ENCODE data around the gene CD209. TPM values are rescaled to one million over a fixed set of nuclear protein-coding genes. Genes with fewer than 3 reads are reported as not detected.
A peak's percentile ranks its signal among the peaks of the same experiment; 100 is the strongest.

The CD209 gene
- total and polyA plus RNA-seq, 2 of the 8 experiments (the other 6 are each of a cell fraction or from before 2014, with no cell fraction given), result 0.05 to 0.22 TPM

- Histone ChIP-seq H3K4me1 (replicated peaks in 1 of 4; ENCODE audit: control insufficient read depth in 3 of 4, insufficient read depth in 4 of 4, low read length in 3 of 4) (peaks cover 0 to 19% (median 12%) of the 10 kb centered on the region in 4 experiments; a peak in 6 of 7 replicates), H4K91ac (replicated peaks; ENCODE audit: insufficient read length, low read length) (no peak overlapping the region), H3K14ac (ENCODE audit: insufficient read length) (no peak overlapping the region), H3K9ac (replicated peaks in 1 of 4; ENCODE audit: extremely low read depth in 1 of 4, low read depth in 3 of 4, low read length in 3 of 4) (no peak overlapping the region), H4K8ac (ENCODE audit: extremely low read depth, insufficient read depth, low read length) (no peak overlapping the region), H3K23ac (ENCODE audit: insufficient read length) (no peak overlapping the region), H3K79me1 (ENCODE audit: low read depth, low read length) (no peaks in the 10 kb centered on the region), H3K4ac (replicated peaks; ENCODE audit: insufficient read length, low read depth, low read length) (peak overlapping the region; percentile 38), H3K56ac (replicated peaks; ENCODE audit: insufficient read length, low read depth, low read length) (no peak overlapping the region), H2BK5ac (ENCODE audit: low read depth, low read length) (no peak overlapping the region), H3K79me2 (ENCODE audit: control insufficient read depth in 1 of 2, insufficient read depth in 2 of 2, low read length in 2 of 2) (no peaks in the 10 kb centered on the region), H4K5ac (ENCODE audit: insufficient read length, low read depth, low read length) (no peak overlapping the region), H3K9me3 (ENCODE audit: insufficient read depth in 2 of 2, low read depth in 1 of 2, low read length in 1 of 2) (no peaks in the 10 kb centered on the region), H2BK12ac (ENCODE audit: low read depth, low read length) (peak overlapping the region; percentile 77; the same call in 1 of the 2 replicates), H3K27ac (ENCODE audit: low read depth, low read length) (no peak overlapping the region), H3K23me2 (ENCODE audit: low read depth, low read length) (peaks cover 15% of the 10 kb centered on the region), H2BK15ac (ENCODE audit: low read length) (peak overlapping the region; percentile 88), H2AFZ (ENCODE audit: low read length) (no peak overlapping the region), H2BK120ac (replicated peaks; ENCODE audit: low read depth, low read length) (no peak overlapping the region), H2AK5ac (ENCODE audit: low read depth, low read length) (no peak overlapping the region), H4K20me1 (replicated peaks in 1 of 2; ENCODE audit: control insufficient read depth in 1 of 2, insufficient read depth in 2 of 2, low read length in 2 of 2) (peaks cover 0 to 2% of the 10 kb centered on the region in 2 experiments), H2BK20ac (ENCODE audit: low read length) (no peak overlapping the region), H3K18ac (ENCODE audit: extremely low read depth, low read length) (no peak overlapping the region; the same call in 1 of the 2 replicates), H3K36me3 (ENCODE audit: control insufficient read depth in 2 of 4, insufficient read depth in 4 of 4, low read length in 3 of 4) (no peaks in the 10 kb centered on the region), H3K4me2 (ENCODE audit: insufficient read depth in 1 of 2, low read depth in 2 of 2, low read length in 2 of 2) (peak overlapping the region; percentile 87 to 99), H3K4me3 (ENCODE audit: extremely low read depth in 1 of 4, insufficient read depth in 2 of 4, low read depth in 3 of 4, low read length in 4 of 4) (peak overlapping the region; percentile 23 to 62 (median 44)), H3K27me3 (replicated peaks in 1 of 4; ENCODE audit: control insufficient read depth in 3 of 4, extremely low read depth in 1 of 4, insufficient read depth in 3 of 4, low read length in 3 of 4) (peaks cover 13 to 35% (median 29%) of the 10 kb centered on the region in 4 experiments)
- DNase-seq (ENCODE audit: low read depth in 1 of 2, low spot score in 2 of 2), result peak in 1 of 2 experiments; percentile 49
- TF ChIP-seq KDM1A (IDR thresholded peaks at IDR 0.05; ENCODE audit: borderline replicate concordance, low read length) (peak; percentile 89), CHD1 (IDR thresholded peaks at IDR 0.05; ENCODE audit: low read depth, low read length) (no peak), EP300 (IDR thresholded peaks at IDR 0.05; ENCODE audit: borderline replicate concordance in 1 of 2, low read depth in 2 of 2, low read length in 2 of 2) (no peak), ASH2L (IDR thresholded peaks at IDR 0.05; ENCODE audit: low read length) (peak; percentile 17)
- FAIRE-seq, result no peak
- 31% methylated on average over 22 of the region's 22 CpGs; no CpG with 5 or more reads in 1 of the 2 experiments for WGBS, 2 experiments (ENCODE audit: extremely low coverage in 1 of 2, insufficient coverage in 1 of 2, insufficient read length in 1 of 2, insufficient replicate concordance in 2 of 2, low coverage in 1 of 2, low lambda C conversion rate in 2 of 2, missing lambda C conversion rate in 1 of 2)
- CTCF ChIA-PET (ENCODE audit: partially characterized antibody), result interaction anchor here (0.6 to 1.9 kb wide), 6 partner anchors 13 to 145 kb away, joined by 3 to 14 read pairs (median 3); partner anchors contain the start of gene CD209
- POLR2A ChIA-PET (ENCODE audit: partially characterized antibody), result interaction anchor here (0.5 to 0.6 kb wide), 2 partner anchors 155 to 471 kb away, joined by 3 to 4 read pairs; no protein-coding TSS in a partner anchor
Measured at GRCh38 chr19:7787602-7788177, 40.4 kb upstream of the CD209 start.

Data from H1 (cell line).